GM18502 (cell line): Measurements from ENCODE around the gene NFYC.

Experiments used
- ATAC-seq: cut with Tn5 transposase; IDR thresholded peaks from one replicate; pipeline ENCODE4 v1.9.1; 2021; ENCODE audit warnings: mild to moderate bottlenecking; ENCODE audit not compliant: unreplicated experiment, poor library complexity

Gene NFYC

GRCh38 chr1:40734882-40735628 lies 43.6 kb downstream of the NFYC start:
- ATAC-seq = no peak

DNA sequence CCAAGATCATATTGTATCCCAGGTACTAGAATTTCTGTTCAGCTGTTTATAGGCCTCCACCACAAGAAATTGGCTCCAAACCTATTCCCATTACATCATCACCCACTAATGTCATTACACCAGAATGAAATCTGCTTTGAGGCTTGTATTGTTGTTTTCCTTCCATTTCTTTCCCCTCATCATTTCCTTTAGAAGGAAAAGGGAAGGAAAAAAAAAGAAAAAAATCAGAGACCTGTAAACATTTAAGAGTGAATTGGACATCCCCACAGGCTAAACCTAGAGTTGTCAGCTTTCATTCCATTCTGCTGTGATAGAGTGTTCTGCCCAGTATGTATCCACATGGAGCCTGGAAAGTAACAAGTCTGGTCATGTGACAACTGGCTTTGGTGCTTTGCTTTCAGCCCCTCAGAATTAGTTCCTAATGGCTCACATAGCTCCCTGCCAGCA lies 44.6 kb downstream of the NFYC start:
- no peak for ATAC-seq

- no peak for ATAC-seq
Measured at GRCh38 chr1:40738831-40739230, 47.3 kb downstream of the NFYC start.

DNA sequence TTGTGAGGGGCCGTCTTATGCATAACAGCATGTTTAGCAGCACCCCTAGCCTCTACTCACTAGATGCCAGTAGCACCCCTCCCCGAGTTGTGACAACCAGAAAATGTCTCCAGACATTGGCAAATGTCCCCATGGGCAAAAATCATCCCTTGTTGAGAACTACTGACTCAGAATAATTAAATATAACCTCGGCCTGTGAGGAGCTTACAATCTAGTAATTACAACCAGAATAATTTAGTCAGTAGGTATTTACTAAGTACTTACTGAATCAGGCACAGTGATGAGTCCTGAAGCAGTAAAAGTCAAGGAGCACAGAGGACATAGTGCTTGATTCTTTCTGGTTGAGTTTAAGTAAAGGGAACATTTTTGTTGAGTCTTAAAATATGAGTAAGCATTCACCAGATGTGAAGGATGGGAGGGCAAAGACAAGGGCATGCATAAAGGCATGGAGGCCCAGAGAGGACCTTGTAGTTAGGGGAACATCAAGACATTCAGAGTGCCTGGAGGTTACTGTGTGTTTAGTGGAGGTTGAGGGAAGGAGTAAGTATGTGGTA lies 48.0 kb downstream of the NFYC start:
- no peak for ATAC-seq

DNA sequence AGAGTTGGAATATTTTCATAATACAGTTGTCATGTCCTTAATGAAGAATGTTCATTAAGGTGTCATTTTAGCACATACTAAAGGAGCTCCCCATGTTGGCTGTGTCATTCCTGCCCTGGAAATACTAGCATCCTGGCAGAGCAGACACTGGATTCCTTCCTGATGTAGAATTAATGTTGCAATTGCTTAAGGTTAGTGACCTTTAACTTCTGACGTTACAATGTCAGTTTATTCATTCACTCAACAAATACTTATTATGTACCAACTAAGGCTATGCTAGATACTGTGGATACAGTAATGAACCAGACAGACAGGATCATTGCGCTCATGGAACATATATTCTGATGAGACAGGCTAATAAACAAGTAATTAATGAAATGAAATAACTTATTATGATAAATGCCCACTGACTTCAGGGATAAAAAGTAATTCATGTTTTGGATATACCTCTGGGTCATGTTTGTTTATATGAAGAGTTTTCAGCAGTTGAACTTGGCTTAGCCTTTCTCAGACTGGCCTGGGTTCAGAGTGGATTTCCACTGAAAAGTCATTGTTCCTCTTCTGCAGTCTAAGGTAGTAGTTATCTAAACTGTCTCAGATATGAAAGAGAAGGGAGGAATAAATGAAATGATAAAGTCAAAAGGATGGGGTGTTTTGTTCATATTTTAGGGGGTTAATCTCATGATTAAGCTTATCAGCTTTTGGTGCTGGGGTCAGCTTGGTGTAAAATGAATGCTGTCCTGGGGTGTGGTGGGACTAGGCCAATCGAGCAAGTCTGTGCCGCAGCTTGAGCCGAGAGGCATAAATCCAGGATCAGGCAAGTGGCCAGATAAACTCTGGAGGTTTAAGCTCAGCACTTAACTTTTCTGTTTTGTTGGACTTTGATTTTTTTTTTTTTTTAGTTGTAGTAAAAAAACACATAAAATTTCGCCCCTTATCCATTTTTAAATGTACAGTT lies 48.8 kb downstream of the NFYC start:
- ATAC-seq = no peak

- no peak for ATAC-seq
Measured at GRCh38 chr1:40740997-40741736, 49.7 kb downstream of the NFYC start.

- ATAC-seq = no peak
Measured at GRCh38 chr1:40742363-40743061, 51.0 kb downstream of the NFYC start.

- ATAC-seq = no peak
Measured at GRCh38 chr1:40743452-40743851, 51.9 kb downstream of the NFYC start.

- ATAC-seq = no peak
Measured at GRCh38 chr1:40743860-40744259, 52.4 kb downstream of the NFYC start.

DNA sequence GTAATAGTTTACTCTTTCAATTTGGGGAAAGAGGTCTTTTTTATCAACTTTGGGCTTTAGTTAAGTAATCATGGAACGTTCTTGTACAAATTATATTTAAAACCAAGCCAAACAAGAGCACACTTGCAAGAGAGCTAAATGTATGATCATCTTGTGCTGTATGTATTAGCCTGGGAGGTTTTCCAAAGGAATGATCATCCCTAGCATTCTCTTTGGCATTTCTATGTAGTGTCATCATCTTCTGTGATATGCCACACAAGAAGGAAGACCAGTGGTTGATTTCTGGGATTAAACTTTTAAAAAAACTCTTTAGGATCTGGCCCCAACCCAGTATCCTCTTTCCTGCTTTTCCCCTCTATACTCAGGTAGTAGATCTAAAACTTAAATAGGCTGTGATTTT lies 53.7 kb downstream of the NFYC start:
- no peak for ATAC-seq

- no peak for ATAC-seq
Measured at GRCh38 chr1:40746344-40747090, 55.0 kb downstream of the NFYC start.

DNA sequence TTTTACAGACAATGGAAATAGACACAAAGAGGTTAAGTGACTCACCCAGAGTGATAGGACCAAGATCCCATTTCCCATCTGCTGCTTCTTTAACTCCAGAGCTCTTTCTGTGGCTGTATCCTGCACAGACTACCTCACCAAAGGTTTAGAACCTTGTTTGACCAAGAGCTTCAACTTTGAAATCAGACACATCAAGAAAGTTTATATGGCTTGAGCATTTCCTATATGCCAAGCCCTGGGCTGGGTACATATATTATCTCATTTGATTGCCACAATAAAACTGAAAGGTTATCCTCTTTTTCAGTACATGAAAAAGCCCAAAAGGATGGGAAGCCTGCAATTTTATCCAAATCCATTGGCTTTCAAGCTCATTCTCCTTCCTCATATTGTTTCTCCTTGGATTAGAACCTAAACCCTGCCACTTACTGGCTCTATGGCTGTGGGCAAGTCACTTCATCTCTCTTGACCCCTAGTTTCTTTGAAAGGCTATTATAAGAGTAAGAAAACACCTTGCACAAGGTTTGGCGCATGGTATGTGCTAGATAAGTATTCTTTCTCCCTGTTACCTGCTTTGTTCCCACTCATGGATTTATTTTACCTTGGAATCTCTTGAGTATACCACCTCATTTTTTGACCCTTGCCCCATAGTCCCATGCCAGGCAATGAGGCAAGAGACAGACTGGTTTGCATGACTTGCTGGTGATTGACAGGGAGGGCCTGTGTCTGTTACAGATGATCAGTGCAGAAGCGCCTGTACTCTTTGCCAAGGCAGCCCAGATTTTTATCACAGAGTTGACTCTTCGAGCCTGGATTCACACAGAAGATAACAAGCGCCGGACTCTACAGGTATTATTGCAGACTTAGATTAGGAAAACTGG lies 57.6 kb downstream of the NFYC start:
- ATAC-seq = no peak

- no peak for ATAC-seq
Measured at GRCh38 chr1:40749817-40750216, 58.3 kb downstream of the NFYC start.

DNA sequence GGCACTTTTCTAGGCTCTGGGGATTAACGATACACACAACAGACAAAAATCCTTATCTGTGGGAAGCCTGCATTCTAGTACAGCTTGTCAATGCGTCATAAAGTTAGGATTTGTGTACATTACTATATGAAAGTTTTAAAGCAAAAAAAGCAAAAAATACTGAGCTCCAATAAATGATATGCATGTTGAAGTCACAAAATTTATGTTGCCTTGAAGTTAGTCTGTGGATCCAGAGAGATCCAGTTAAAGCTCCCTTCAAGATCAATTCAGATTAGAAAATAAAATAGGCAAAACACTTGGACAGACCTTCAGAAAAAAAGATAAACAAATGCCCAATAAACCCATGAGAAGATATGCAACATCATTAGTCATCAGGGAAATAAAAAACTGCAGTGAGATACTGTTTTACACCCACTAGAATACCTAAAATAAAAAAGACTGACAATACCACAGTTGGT lies 59.0 kb downstream of the NFYC start:
- no peak for ATAC-seq

- ATAC-seq = no peak
Measured at GRCh38 chr1:40751802-40752201, 60.3 kb downstream of the NFYC start.

DNA sequence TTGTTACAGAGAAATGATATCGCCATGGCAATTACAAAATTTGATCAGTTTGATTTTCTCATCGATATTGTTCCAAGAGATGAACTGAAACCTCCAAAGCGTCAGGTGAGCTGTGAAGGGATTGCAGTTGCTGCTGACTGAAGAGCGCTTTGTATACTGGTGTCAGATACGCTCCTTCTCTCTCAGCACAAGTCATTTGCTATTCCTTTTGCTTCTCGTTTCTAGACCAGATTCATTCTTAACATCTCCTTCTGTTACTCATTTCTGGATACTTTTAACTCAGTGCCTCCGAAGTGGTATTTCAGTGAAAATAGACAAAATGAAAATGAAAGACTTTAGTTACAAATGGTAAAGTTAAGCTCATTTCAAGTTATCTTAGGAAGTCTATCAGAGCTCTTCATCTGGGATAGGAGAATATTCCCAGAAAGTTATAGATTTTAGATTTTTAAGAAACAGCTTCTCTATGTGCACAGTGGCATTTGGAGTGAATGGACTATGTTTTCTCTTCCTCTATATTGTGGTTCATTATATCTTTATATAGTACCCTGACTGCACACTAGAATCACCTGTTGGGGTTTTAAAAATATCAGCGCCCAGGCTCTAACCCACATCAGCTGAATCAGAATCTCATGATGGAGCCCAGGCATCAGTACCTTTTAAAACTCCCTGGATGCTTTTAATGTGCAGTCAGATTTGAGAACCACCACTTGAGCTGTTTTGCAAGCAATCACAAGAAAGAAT lies 61.8 kb downstream of the NFYC start:
- ATAC-seq = no peak

DNA sequence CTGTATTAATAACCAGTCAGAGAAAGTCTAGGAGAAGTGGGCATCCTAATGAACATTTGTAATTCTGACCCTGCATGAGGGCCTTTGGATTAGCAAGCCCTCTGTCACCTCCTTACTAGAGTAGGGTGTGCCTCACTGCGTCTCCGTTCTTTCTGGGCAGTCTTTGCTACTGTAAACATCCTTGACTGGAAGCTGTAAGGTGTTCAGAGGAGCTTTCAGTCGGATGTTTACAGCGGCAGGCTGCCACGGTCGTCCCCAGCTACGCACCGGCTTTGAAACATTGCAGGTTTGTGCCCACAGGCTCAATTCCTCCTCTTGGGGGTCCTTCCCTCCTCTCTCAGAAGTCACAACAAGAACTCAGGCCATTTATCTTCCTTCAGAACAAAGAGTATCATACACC lies 62.7 kb downstream of the NFYC start:
- no peak for ATAC-seq
